WERI-Rb-1 (cell line): ENCODE measurements around the gene COL23A1.

Source experiments
- DNase-seq: peaks from one replicate; pipeline ENCODE4 v3.0.0-alpha.2; 2020
- H3K27ac ChIP-seq: fragments of 250-450 bp; sonication (Bioruptor Pico); 2 replicates; pipeline ENCODE4 v1.5.1; 2020; ENCODE audit warnings: mild to moderate bottlenecking, moderate library complexity
- H3K27me3 ChIP-seq: fragments of 250-450 bp; sonication (Bioruptor Pico); 2 replicates; pipeline ENCODE4 v1.5.1; 2021; ENCODE audit warnings: mild to moderate bottlenecking, low read depth, moderate library complexity; ENCODE audit not compliant: insufficient read depth, severe bottlenecking
- H3K36me3 ChIP-seq: fragments of 250-450 bp; sonication (Bioruptor Pico); 2 replicates; pipeline ENCODE4 v1.5.1; 2020; ENCODE audit warnings: mild to moderate bottlenecking, moderate library complexity
- H3K4me3 ChIP-seq: 2 replicates; pipeline ENCODE4 v1.5.1; 2011; ENCODE audit warnings: low read depth, mild to moderate bottlenecking, control low read depth, low read length
- H3K9me3 ChIP-seq: fragments of 250-450 bp; sonication (Bioruptor Pico); 2 replicates; pipeline ENCODE4 v1.5.1; 2021; ENCODE audit warnings: mild to moderate bottlenecking, moderate library complexity; ENCODE audit not compliant: severe bottlenecking
- CTCF ChIP-seq: IDR thresholded peaks from 2 replicates; pipeline ENCODE4 v1.5.1; 2011; ENCODE audit warnings: low read depth, mild to moderate bottlenecking, control low read depth, inconsistent platforms, low read length

Gene COL23A1

GRCh38 chr5:178511172-178511571, 79.0 kb downstream of the COL23A1 start:
- DNase-seq, result no peak
- TF ChIP-seq CTCF, result no peak
- Histone ChIP-seq H3K9me3 (no peaks in the 10 kb centered on the region), H3K27me3 (no peaks in the 10 kb centered on the region), H3K27ac (no peak overlapping the region), H3K4me3 (no peak overlapping the region), H3K36me3 (no peaks in the 10 kb centered on the region)

- no peaks in the 10 kb centered on the region for H3K9me3 ChIP-seq
- no peaks in the 10 kb centered on the region for H3K36me3 ChIP-seq
- no peak for TF ChIP-seq CTCF
- no peak overlapping the region for H3K27ac ChIP-seq
- H3K4me3 ChIP-seq, result no peak overlapping the region
- no peaks in the 10 kb centered on the region for H3K27me3 ChIP-seq
- no peak for DNase-seq
Observed at GRCh38 chr5:178509491-178510057, 80.6 kb downstream of the COL23A1 start.

- H3K4me3 ChIP-seq, result no peak overlapping the region
- no peak for TF ChIP-seq CTCF
- no peaks in the 10 kb centered on the region for H3K36me3 ChIP-seq
- H3K9me3 ChIP-seq, result no peaks in the 10 kb centered on the region
- H3K27me3 ChIP-seq, result no peaks in the 10 kb centered on the region
- no peak overlapping the region for H3K27ac ChIP-seq
- no peak for DNase-seq
Observed at GRCh38 chr5:178507151-178507932, 82.9 kb downstream of the COL23A1 start.

- no peak for DNase-seq
- H3K27ac ChIP-seq, result no peak overlapping the region
- H3K9me3 ChIP-seq, result no peaks in the 10 kb centered on the region
- H3K4me3 ChIP-seq, result no peak overlapping the region
- H3K36me3 ChIP-seq, result no peaks in the 10 kb centered on the region
- no peaks in the 10 kb centered on the region for H3K27me3 ChIP-seq
- TF ChIP-seq CTCF, result no peak
Observed at GRCh38 chr5:178505639-178506407, 84.4 kb downstream of the COL23A1 start.

- TF ChIP-seq CTCF, result no peak
- no peaks in the 10 kb centered on the region for H3K36me3 ChIP-seq
- no peaks in the 10 kb centered on the region for H3K27me3 ChIP-seq
- DNase-seq, result no peak
- H3K27ac ChIP-seq, result no peak overlapping the region
- no peak overlapping the region for H3K4me3 ChIP-seq
- H3K9me3 ChIP-seq, result no peaks in the 10 kb centered on the region
Observed at GRCh38 chr5:178504340-178504960, 85.7 kb downstream of the COL23A1 start.
